Endodermal cell (in vitro differentiated cells): ENCODE data around the gene ZBTB20. TPM values are rescaled to one million over a fixed set of nuclear protein-coding genes. Genes with fewer than 3 reads are reported as not detected.
"Not testable (repeated sequence)": the region's sequence is repeated elsewhere in the genome, so short reads cannot be mapped to it uniquely, and the experiment has no call there.

Experiments used
- DNase-seq: peaks from one replicate; pipeline ENCODE4 v3.0.0-alpha.2; 2017
- H3K27ac ChIP-seq: 2 replicates; pipeline ENCODE4 v1.5.1; 2013; ENCODE audit warnings: mild to moderate bottlenecking, low read depth, low read length, moderate library complexity
- H3K27me3 ChIP-seq: 2 replicates; pipeline ENCODE4 v1.6.1; 2013; ENCODE audit warnings: mild to moderate bottlenecking, low read length, moderate library complexity; ENCODE audit not compliant: insufficient read depth, control insufficient read depth, poor library complexity, severe bottlenecking
- H3K36me3 ChIP-seq: 2 replicates; pipeline ENCODE4 v1.7.0; 2013; ENCODE audit warnings: mild to moderate bottlenecking, low read length, moderate library complexity; ENCODE audit not compliant: control insufficient read depth, insufficient read depth
- H3K4me1 ChIP-seq: one replicate; pipeline ENCODE4 v1.7.0; 2013; ENCODE audit warnings: low read length; ENCODE audit not compliant: control insufficient read depth, insufficient read depth
- H3K4me3 ChIP-seq: 2 replicates; pipeline ENCODE4 v1.5.1; 2013; ENCODE audit warnings: mild to moderate bottlenecking, low read length, moderate library complexity
- H3K9ac ChIP-seq: 2 replicates; pipeline ENCODE4 v1.6.1; 2013; ENCODE audit warnings: mild to moderate bottlenecking, low read length, moderate library complexity; ENCODE audit not compliant: poor library complexity, severe bottlenecking; ENCODE audit errors: extremely low read depth
- H3K9me3 ChIP-seq: 2 replicates; pipeline ENCODE4 v1.6.1; 2013; ENCODE audit warnings: mild to moderate bottlenecking, low read length, moderate library complexity; ENCODE audit not compliant: control insufficient read depth
- H3K27ac Mint-ChIP-seq: 2 replicates; pipeline ENCODE4 v1.8.0; 2020; ENCODE audit warnings: mixed read lengths
- H3K27me3 Mint-ChIP-seq: 2 replicates; pipeline ENCODE4 v1.8.0; 2021; ENCODE audit warnings: mild to moderate bottlenecking, mixed read lengths; ENCODE audit not compliant: insufficient read depth
- H3K36me3 Mint-ChIP-seq: 2 replicates; pipeline ENCODE4 v1.8.0; 2020; ENCODE audit warnings: low read depth, mixed read lengths
- H3K4me1 Mint-ChIP-seq: 2 replicates; pipeline ENCODE4 v1.8.0; 2020; ENCODE audit warnings: mixed read lengths
- H3K4me3 Mint-ChIP-seq: 2 replicates; pipeline ENCODE4 v1.8.0; 2020; ENCODE audit warnings: mild to moderate bottlenecking, moderate library complexity, mixed read lengths
- H3K9me3 Mint-ChIP-seq: 2 replicates; pipeline ENCODE4 v1.8.0; 2020; ENCODE audit warnings: mild to moderate bottlenecking, mixed read lengths
- CTCF ChIP-seq: fragments of 200-600 bp; sonication (generic); conservative IDR thresholded peaks from 2 replicates; pipeline ENCODE4 v1.5.0; 2021; ENCODE audit warnings: antibody characterized with exemption, mild to moderate bottlenecking
- WGBS, 2 experiments: methylation state at CpG; one replicate each; pipeline versions ENCODE4 v1.1.5 to v1.1.7; 2013; ENCODE audit warnings: missing lambda C conversion rate in 2 of 2, mixed read lengths in 1 of 2; ENCODE audit not compliant: insufficient coverage in 1 of 2, insufficient read length in 1 of 2; 5-methylcytosine and 5-hydroxymethylcytosine counted together
- total RNA-seq, 2 donors: library from RNA; stranded (reverse); fragmentation: NEBNext Ultra II Directional in 1 of 2; extraction: Animal tissue kit (Norgen Biotek cat#: 25700) in 1 of 2; gene quantifications; 2 replicates in 1 of 2; 3 replicates in 1 of 2; pipeline ENCODE4 v1.2.1, GENCODE V29; 2021

ZBTB20 gene
- total RNA-seq, 2 donors from 2014 or later: 1.6 to 2.9 TPM

- Histone ChIP-seq H3K27ac (no peak overlapping the region), H3K4me1 (no peaks in the 10 kb centered on the region), H3K9me3 (no peaks in the 10 kb centered on the region), H3K27me3 (no peaks in the 10 kb centered on the region), H3K9ac (no peak overlapping the region), H3K36me3 (no peaks in the 10 kb centered on the region), H3K4me3 (no peak overlapping the region)
- TF ChIP-seq CTCF: no peak
- no peaks in the 10 kb centered on the region for H3K27me3 Mint-ChIP-seq
- peaks cover 2% of the 10 kb centered on the region for H3K4me1 Mint-ChIP-seq
- DNase-seq: no peak
- no peaks in the 10 kb centered on the region for H3K9me3 Mint-ChIP-seq
- WGBS, 2 experiments: 93 to 100% methylated on average over 1 to 4 of the region's 5 CpGs
- H3K36me3 Mint-ChIP-seq: no peaks in the 10 kb centered on the region
- no peak overlapping the region for H3K27ac Mint-ChIP-seq
- no peak overlapping the region for H3K4me3 Mint-ChIP-seq
Observed at GRCh38 chr3:115110830-115111229, 36.3 kb downstream of the ZBTB20 start.

- not testable (repeated sequence) for H3K36me3 Mint-ChIP-seq, H3K4me1 ChIP-seq, DNase-seq, H3K9ac ChIP-seq, H3K27ac ChIP-seq, H3K27ac Mint-ChIP-seq, H3K36me3 ChIP-seq, H3K4me1 Mint-ChIP-seq, H3K9me3 ChIP-seq, H3K27me3 ChIP-seq, H3K4me3 ChIP-seq, H3K4me3 Mint-ChIP-seq, H3K27me3 Mint-ChIP-seq, H3K9me3 Mint-ChIP-seq
- WGBS, 2 experiments: 94 to 97% methylated on average over 5 to 7 of the region's 7 CpGs
Observed at GRCh38 chr3:115110066-115110465, 37.0 kb downstream of the ZBTB20 start.

GRCh38 chr3:115108614-115109013 is 38.5 kb downstream of the ZBTB20 start:
- Mint-ChIP-seq H3K4me3 (no peak overlapping the region), H3K27me3 (no peaks in the 10 kb centered on the region), H3K36me3 (no peaks in the 10 kb centered on the region), H3K27ac (no peak overlapping the region), H3K9me3 (peaks cover 4% of the 10 kb centered on the region), H3K4me1 (no peaks in the 10 kb centered on the region)
- Histone ChIP-seq H3K36me3 (no peaks in the 10 kb centered on the region), H3K4me3 (no peak overlapping the region), H3K27ac (no peak overlapping the region), H3K27me3 (no peaks in the 10 kb centered on the region), H3K9ac (no peak overlapping the region), H3K4me1 (no peaks in the 10 kb centered on the region), H3K9me3 (peaks cover 7% of the 10 kb centered on the region)
- TF ChIP-seq CTCF: no peak
- no peak for DNase-seq
- 89% methylated on average over 1 of the region's 5 CpGs; no CpG with 5 or more reads in 1 of the 2 experiments for WGBS, 2 experiments

GRCh38 chr3:115102046-115102445 is 45.0 kb downstream of the ZBTB20 start:
- WGBS, 2 experiments: 92 to 100% methylated on average over 1 of the region's 2 CpGs
- H3K4me1 ChIP-seq: no peaks in the 10 kb centered on the region
- H3K36me3 ChIP-seq: no peaks in the 10 kb centered on the region
- no peaks in the 10 kb centered on the region for H3K36me3 Mint-ChIP-seq
- no peak overlapping the region for H3K27ac ChIP-seq
- no peak overlapping the region for H3K4me3 Mint-ChIP-seq
- TF ChIP-seq CTCF: no peak
- no peaks in the 10 kb centered on the region for H3K27me3 Mint-ChIP-seq
- peaks cover 4% of the 10 kb centered on the region for H3K9me3 Mint-ChIP-seq
- no peak overlapping the region for H3K27ac Mint-ChIP-seq
- no peaks in the 10 kb centered on the region for H3K27me3 ChIP-seq
- H3K9ac ChIP-seq: no peak overlapping the region
- DNase-seq: no peak
- no peak overlapping the region for H3K4me3 ChIP-seq
- H3K4me1 Mint-ChIP-seq: peaks cover 4% of the 10 kb centered on the region
- H3K9me3 ChIP-seq: peaks cover 7% of the 10 kb centered on the region
